ENCODE data around the gene PACS2. TPM values are rescaled to one million over a fixed set of nuclear protein-coding genes. Genes with fewer than 3 reads are reported as not detected.

The PACS2 gene
- total and polyA plus RNA-seq, 2 donors (not counting 1 experiment from before 2014, with no cell fraction given): 65.6 to 70.7 TPM

GRCh38 chr14:105363847-105364708, 49.5 kb downstream of the PACS2 start:
- intact Hi-C loops (cut with micrococcal nuclease): no loop called here
- TF ChIP-seq CTCF (IDR thresholded peaks at IDR 0.05) (no peak), EZH2 (IDR thresholded peaks at IDR 0.05; ENCODE audit: borderline replicate concordance, insufficient read depth, low read depth, low read length, poor library complexity, severe bottlenecking) (no peak)
- H3K4me1 ChIP-seq (ENCODE audit: control insufficient read depth in 2 of 2, insufficient read depth in 2 of 2, low read length in 2 of 2): peaks cover 7 to 9% of the 10 kb centered on the region in 2 donors
- H4K20me1 ChIP-seq (ENCODE audit: control insufficient read depth, insufficient read depth, low read length, poor library complexity, severe bottlenecking): peaks cover 4% of the 10 kb centered on the region
- H3K27ac ChIP-seq (ENCODE audit: low read length in 2 of 2): no peak overlapping the region
- Mint-ChIP-seq H3K27ac (no peak overlapping the region), H3K27me3 (no peaks in the 10 kb centered on the region), H3K4me1 (peaks cover 14% of the 10 kb centered on the region), H3K4me3 (peak overlapping the region; percentile 82), H3K9me3 (ENCODE audit: insufficient read depth) (no peaks in the 10 kb centered on the region)
- H2AFZ ChIP-seq (ENCODE audit: insufficient read depth, low read depth, low read length, poor library complexity, severe bottlenecking): no peak overlapping the region
- ATAC-seq (ENCODE audit: low read depth) (peak; percentile 80), DNase-seq (peak; percentile 71)
- ChIA-PET POLR2A (interaction anchor here (0.5 to 1.4 kb wide), 2 partner anchors 34 to 359 kb away, joined by 3 read pairs; partner anchors contain the start of gene TEX22), CTCF (interaction anchor here (2.1 to 3.4 kb wide), 2 partner anchors 13 to 125 kb away, joined by 6 to 17 read pairs; no protein-coding TSS in a partner anchor)
- no peaks in the 10 kb centered on the region for H3K27me3 ChIP-seq (replicated peaks in 1 of 4; ENCODE audit: control extremely low read depth in 1 of 4, control insufficient read depth in 3 of 4, insufficient read depth in 4 of 4, low read length in 3 of 4)
- peaks cover 0 to 3% (median 0%) of the 10 kb centered on the region in 3 donors for H3K9me3 ChIP-seq (ENCODE audit: control extremely low read depth in 1 of 3, control insufficient read depth in 2 of 3, insufficient read depth in 1 of 3, low read length in 2 of 3)
- 8% methylated on average over 46 of the region's 58 CpGs for WGBS (ENCODE audit: insufficient coverage)
- H3K9ac ChIP-seq (ENCODE audit: low read length): peak overlapping the region; percentile 26
- H3K4me2 ChIP-seq (replicated peaks; ENCODE audit: low read depth, low read length, poor library complexity, severe bottlenecking): peak overlapping the region; percentile 62
- H3K79me2 ChIP-seq (ENCODE audit: control insufficient read depth, insufficient read depth, low read length): no peaks in the 10 kb centered on the region
- peak overlapping the region in 2 of 5 experiments; percentile 9 to 29 for H3K4me3 ChIP-seq (ENCODE audit: control extremely low read depth in 1 of 5, extremely low read depth in 1 of 5, insufficient read depth in 1 of 5, low read depth in 2 of 5, low read length in 4 of 5)
- peaks cover 0 to 4% of the 10 kb centered on the region in 2 experiments for H3K36me3 ChIP-seq (replicated peaks in 1 of 2; ENCODE audit: control extremely low read depth in 1 of 2, control insufficient read depth in 1 of 2, extremely low read depth in 1 of 2, insufficient read depth in 2 of 2, low read length in 1 of 2)

- Mint-ChIP-seq H3K4me1 (peaks cover 14% of the 10 kb centered on the region), H3K27me3 (no peaks in the 10 kb centered on the region), H3K27ac (no peak overlapping the region), H3K4me3 (no peak overlapping the region), H3K9me3 (ENCODE audit: insufficient read depth) (no peaks in the 10 kb centered on the region)
- intact Hi-C loops (cut with micrococcal nuclease): no loop called here
- ChIA-PET POLR2A (interaction anchor here (0.5 kb wide), 1 partner anchor 360 kb away, joined by 3 read pairs; no protein-coding TSS in a partner anchor), CTCF (interaction anchor here (1.3 to 3.4 kb wide), 2 partner anchors 102 to 124 kb away, joined by 3 to 17 read pairs; no protein-coding TSS in a partner anchor)
- H3K36me3 ChIP-seq (replicated peaks in 1 of 2; ENCODE audit: control extremely low read depth in 1 of 2, control insufficient read depth in 1 of 2, extremely low read depth in 1 of 2, insufficient read depth in 2 of 2, low read length in 1 of 2): peaks cover 0 to 4% of the 10 kb centered on the region in 2 experiments
- DNase-seq (no peak), ATAC-seq (ENCODE audit: low read depth) (no peak)
- no peaks in the 10 kb centered on the region for H3K79me2 ChIP-seq (ENCODE audit: control insufficient read depth, insufficient read depth, low read length)
- no peaks in the 10 kb centered on the region for H3K27me3 ChIP-seq (replicated peaks in 1 of 4; ENCODE audit: control extremely low read depth in 1 of 4, control insufficient read depth in 3 of 4, insufficient read depth in 4 of 4, low read length in 3 of 4)
- H3K9me3 ChIP-seq (ENCODE audit: control extremely low read depth in 1 of 3, control insufficient read depth in 2 of 3, insufficient read depth in 1 of 3, low read length in 2 of 3): peaks cover 0 to 3% (median 0%) of the 10 kb centered on the region in 3 donors
- no peak overlapping the region for H3K4me3 ChIP-seq (ENCODE audit: control extremely low read depth in 1 of 5, extremely low read depth in 1 of 5, insufficient read depth in 1 of 5, low read depth in 2 of 5, low read length in 4 of 5)
- TF ChIP-seq EZH2 (IDR thresholded peaks at IDR 0.05; ENCODE audit: borderline replicate concordance, insufficient read depth, low read depth, low read length, poor library complexity, severe bottlenecking): no peak
- TF ChIP-seq CTCF (IDR thresholded peaks at IDR 0.05): no peak
- peaks cover 7 to 9% of the 10 kb centered on the region in 2 donors for H3K4me1 ChIP-seq (ENCODE audit: control insufficient read depth in 2 of 2, insufficient read depth in 2 of 2, low read length in 2 of 2)
- H4K20me1 ChIP-seq (ENCODE audit: control insufficient read depth, insufficient read depth, low read length, poor library complexity, severe bottlenecking): peaks cover 4% of the 10 kb centered on the region
- no peak overlapping the region for H2AFZ ChIP-seq (ENCODE audit: insufficient read depth, low read depth, low read length, poor library complexity, severe bottlenecking)
- H3K27ac ChIP-seq (ENCODE audit: low read length in 2 of 2): no peak overlapping the region
- peak overlapping the region; percentile 62 for H3K4me2 ChIP-seq (replicated peaks; ENCODE audit: low read depth, low read length, poor library complexity, severe bottlenecking)
- H3K9ac ChIP-seq (ENCODE audit: low read length): no peak overlapping the region
- 93% methylated on average over 11 of the region's 11 CpGs for WGBS (ENCODE audit: insufficient coverage)
Observed at GRCh38 chr14:105365101-105365500, 50.6 kb downstream of the PACS2 start.
